B cell (primary cell): ENCODE data around the gene SNTG2. TPM values are rescaled to one million over a fixed set of nuclear protein-coding genes. Genes with fewer than 3 reads are reported as not detected.

Source experiments
- ATAC-seq: fragments of 200-7000 bp; cut with Tn5 transposase; one replicate; pipeline ENCODE4 v1.10.0; 2021; ENCODE audit warnings: low read depth, mild to moderate bottlenecking, moderate number of reproducible peaks, moderate library complexity
- CTCF ChIA-PET: fragments of 350-600 bp; sonication (Branson Sonifier 250); formaldehyde crosslinking; loops from one replicate; lab custom pipeline; 2021; ENCODE audit warnings: antibody characterized with exemption, inconsistent platforms; lab: Charles Lee
- POLR2A ChIA-PET: fragments of 350-600 bp; sonication (Branson Sonifier 250); formaldehyde crosslinking; loops from one replicate; lab custom pipeline; 2021; ENCODE audit warnings: antibody characterized with exemption; lab: Charles Lee
- DNase-seq: peaks from one replicate; pipeline ENCODE4 v3.0.0; 2013
- H2AFZ ChIP-seq: 2 replicates; pipeline ENCODE4 v1.6.1; 2012; ENCODE audit warnings: mild to moderate bottlenecking, low read depth, low read length; ENCODE audit not compliant: insufficient read depth, poor library complexity, severe bottlenecking
- H3K27ac ChIP-seq, 2 donors: 1 replicate in 1 of 2; 2 replicates in 1 of 2; pipeline ENCODE4 v1.5.1; 2012 to 2013; ENCODE audit warnings: low read length in 2 of 2, mild to moderate bottlenecking in 2 of 2, moderate library complexity in 1 of 2
- H3K27me3 ChIP-seq, 4 experiments: fragments of 200-600 bp in 1 of 4; sonication (generic) in 1 of 4; replicated peaks in 1 of 4; 1 replicate in 2 of 4; 2 replicates in 2 of 4; pipeline versions ENCODE4 v1.6.1 to v1.7.0; 2013 to 2016; ENCODE audit warnings: low read length in 3 of 4, mild to moderate bottlenecking in 2 of 4, mixed read lengths in 1 of 4, moderate library complexity in 1 of 4; ENCODE audit not compliant: insufficient read depth in 4 of 4, control insufficient read depth in 3 of 4; ENCODE audit errors: control extremely low read depth in 1 of 4
- H3K36me3 ChIP-seq, 2 experiments: replicated peaks in 1 of 2; 1 replicate in 1 of 2; 2 replicates in 1 of 2; pipeline versions ENCODE4 v1.6.1 to v1.7.1; 2013; ENCODE audit warnings: low read length in 1 of 2; ENCODE audit not compliant: insufficient read depth in 2 of 2, control insufficient read depth in 1 of 2; ENCODE audit errors: control extremely low read depth in 1 of 2, extremely low read depth in 1 of 2
- H3K4me1 ChIP-seq, 2 donors: fragments of 200-600 bp in 1 of 2; sonication (generic) in 1 of 2; 1 replicate in 1 of 2; 2 replicates in 1 of 2; pipeline versions ENCODE4 v1.5.1 to v1.6.1; 2013 to 2017; ENCODE audit warnings: low read length in 2 of 2; ENCODE audit not compliant: control insufficient read depth in 2 of 2, insufficient read depth in 2 of 2
- H3K4me2 ChIP-seq: replicated peaks from 2 replicates; pipeline ENCODE3; 2012; ENCODE audit warnings: mild to moderate bottlenecking, low read depth, low read length; ENCODE audit not compliant: poor library complexity, severe bottlenecking
- H3K4me3 ChIP-seq, 5 experiments: fragments of 200-600 bp in 1 of 5; sonication (generic) in 1 of 5; 1 replicate in 3 of 5; 2 replicates in 2 of 5; pipeline versions ENCODE4 v1.5.1 to v1.7.0; 2011 to 2016; ENCODE audit warnings: low read length in 4 of 5, mild to moderate bottlenecking in 4 of 5, low read depth in 2 of 5, control low read depth in 1 of 5, moderate library complexity in 1 of 5; ENCODE audit not compliant: insufficient read depth in 1 of 5; ENCODE audit errors: control extremely low read depth in 1 of 5, extremely low read depth in 1 of 5
- H3K79me2 ChIP-seq: fragments of 200-600 bp; sonication (generic); one replicate; pipeline ENCODE4 v1.6.0; 2016; ENCODE audit warnings: low read length; ENCODE audit not compliant: control insufficient read depth, insufficient read depth
- H3K9ac ChIP-seq: fragments of 200-600 bp; sonication (generic); 2 replicates; pipeline ENCODE4 v1.6.1; 2017; ENCODE audit warnings: mild to moderate bottlenecking, low read length, moderate library complexity
- H3K9me3 ChIP-seq, 3 donors: one replicate each; pipeline versions ENCODE4 v1.6.1 to v1.7.1; 2013; ENCODE audit warnings: low read length in 2 of 3; ENCODE audit not compliant: control insufficient read depth in 2 of 3, insufficient read depth in 1 of 3; ENCODE audit errors: control extremely low read depth in 1 of 3
- H4K20me1 ChIP-seq: 2 replicates; pipeline ENCODE4 v1.6.0; 2012; ENCODE audit warnings: mild to moderate bottlenecking, low read length; ENCODE audit not compliant: insufficient read depth, control insufficient read depth, poor library complexity, severe bottlenecking
- H3K27ac Mint-ChIP-seq: one replicate; pipeline ENCODE4 v1.8.0; 2021; ENCODE audit warnings: mixed read lengths
- H3K27me3 Mint-ChIP-seq: one replicate; pipeline ENCODE4 v1.8.0; 2021; ENCODE audit warnings: mixed read lengths
- H3K4me1 Mint-ChIP-seq: one replicate; pipeline ENCODE4 v1.8.0; 2021; ENCODE audit warnings: mixed read lengths
- H3K4me3 Mint-ChIP-seq: one replicate; pipeline ENCODE4 v1.8.0; 2021; ENCODE audit warnings: mixed read lengths
- H3K9me3 Mint-ChIP-seq: one replicate; pipeline ENCODE4 v1.8.0; 2022; ENCODE audit warnings: mixed read lengths; ENCODE audit not compliant: insufficient read depth
- CTCF ChIP-seq: fragments of 200-600 bp; IDR thresholded peaks from one replicate; pipeline ENCODE4 v1.8.0; 2022; ENCODE audit warnings: antibody characterized with exemption, mild to moderate bottlenecking
- EZH2 ChIP-seq: IDR thresholded peaks from 2 replicates; pipeline ENCODE4 v1.6.1; 2012; ENCODE audit warnings: borderline replicate concordance, low read depth, mild to moderate bottlenecking, moderate library complexity, low read length; ENCODE audit not compliant: insufficient read depth, poor library complexity, severe bottlenecking
- WGBS: methylation state at CpG from one replicate; pipeline ENCODE4 v1.1.5; 2013; ENCODE audit warnings: missing lambda C conversion rate; ENCODE audit not compliant: insufficient coverage; 5-methylcytosine and 5-hydroxymethylcytosine counted together
- intact Hi-C: fragments of 100-400 bp; cut with micrococcal nuclease; formaldehyde crosslinking; loops from one replicate; pipeline ENCODE4 v1.10.0; 2022
- polyA plus RNA-seq: library from polyadenylated mRNA; depleted of rRNA; stranded (reverse); fragments of >200 nt; gene quantifications from 2 replicates; pipeline ENCODE4 v1.2.3, GENCODE V29; 2012
- total RNA-seq, 2 donors: library from RNA; stranded (reverse); fragments of 120-200 nt in 1 of 2; gene quantifications; 1 replicate in 1 of 2; 2 replicates in 1 of 2; pipeline versions ENCODE4 v1.2.3 to v1.2.4, GENCODE V29; 2013 to 2022

Gene SNTG2
- total and polyA plus RNA-seq, 2 donors (not counting 1 experiment from before 2014, with no cell fraction given): 2.1 to 2.4 TPM

DNA sequence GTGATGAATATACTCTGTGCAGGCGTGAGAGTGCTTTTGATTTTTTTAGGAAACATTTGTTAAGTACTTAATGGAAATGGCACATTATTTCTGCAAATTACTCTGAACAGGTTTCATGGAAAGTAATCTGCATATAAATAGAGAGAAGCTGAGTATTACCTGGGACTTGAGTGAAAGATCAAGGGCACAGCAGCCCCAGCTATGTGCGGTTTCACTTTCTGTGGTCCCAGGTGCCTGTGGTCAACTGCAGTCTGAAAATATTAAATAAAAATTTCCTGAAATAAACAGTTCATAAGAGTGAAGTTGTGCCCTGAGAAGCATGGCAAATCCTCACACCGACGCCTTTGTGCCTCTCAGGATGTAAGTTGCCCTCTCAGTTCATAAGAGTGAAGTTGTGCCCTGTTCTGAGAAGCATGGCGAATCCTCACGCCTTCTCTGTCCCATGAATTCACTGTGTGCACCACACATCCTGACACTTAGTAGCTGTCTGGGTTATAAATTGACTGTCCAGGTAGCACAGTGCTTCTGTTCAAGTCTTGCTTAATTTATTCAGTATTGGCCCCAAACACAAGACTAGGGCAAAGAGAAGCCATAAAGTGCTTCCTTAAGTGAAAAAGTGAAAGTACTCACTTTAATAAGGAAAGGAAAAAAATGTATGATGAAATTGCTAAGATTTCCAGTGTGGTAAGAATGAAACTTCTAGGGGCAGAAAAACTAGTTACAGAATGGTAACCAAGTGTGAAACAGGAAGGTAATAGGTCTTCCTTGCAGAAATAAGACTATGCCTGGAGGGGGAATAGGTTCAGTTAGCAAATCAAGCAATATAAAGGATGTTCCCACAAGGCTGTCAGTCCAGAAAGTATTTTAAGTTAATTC is 4.3 kb upstream of the SNTG2 start:
- H3K9ac ChIP-seq: no peak overlapping the region
- peaks cover 0 to 10% (median 6%) of the 10 kb centered on the region in 4 experiments for H3K27me3 ChIP-seq
- no peak overlapping the region for H3K27ac Mint-ChIP-seq
- intact Hi-C loops: no loop called here
- no peak for DNase-seq
- peaks cover 0 to 10% (median 3%) of the 10 kb centered on the region in 3 donors for H3K9me3 ChIP-seq
- POLR2A ChIA-PET: no interaction called here
- no peak overlapping the region for H3K27ac ChIP-seq
- peak overlapping the region; percentile 57 for H3K4me2 ChIP-seq
- CTCF ChIA-PET: no interaction called here
- no peak for ATAC-seq
- H3K4me3 Mint-ChIP-seq: peak overlapping the region; percentile 35
- no peaks in the 10 kb centered on the region for H3K36me3 ChIP-seq
- no peaks in the 10 kb centered on the region for H3K79me2 ChIP-seq
- no peak overlapping the region for H2AFZ ChIP-seq
- WGBS: 0% methylated on average over 2 of the region's 6 CpGs
- peaks cover 21% of the 10 kb centered on the region for H3K4me1 Mint-ChIP-seq
- peaks cover 23 to 25% of the 10 kb centered on the region in 2 donors for H3K4me1 ChIP-seq
- no peak for TF ChIP-seq EZH2
- TF ChIP-seq CTCF: no peak
- H3K4me3 ChIP-seq: peak overlapping the region in 1 of 5 experiments; percentile 14
- peaks cover 3% of the 10 kb centered on the region for H3K9me3 Mint-ChIP-seq
- peaks cover 38% of the 10 kb centered on the region for H3K27me3 Mint-ChIP-seq
- no peaks in the 10 kb centered on the region for H4K20me1 ChIP-seq
